Gastrocnemius medialis (tissue), 4 donors: ENCODE results near the gene RMND5A.

ENCODE experiments used
- POLR2A ChIP-seq, 2 donors: fragments of 450-650 bp; IDR thresholded peaks; one replicate each; pipeline ENCODE4 v1.6.1; 2017; ENCODE audit warnings: antibody characterized with exemption in 2 of 2, mild to moderate bottlenecking in 2 of 2, moderate library complexity in 2 of 2
- TF ChIP-seq, protein P1 (sequence below), 5 experiments: fragments of 450-650 bp in 3 of 5; fragments of 200-600 bp in 2 of 5; sonication (generic) in 2 of 5; IDR thresholded peaks in 4 of 5; conservative IDR thresholded peaks in 1 of 5; 1 replicate in 4 of 5; 2 replicates in 1 of 5; pipeline ENCODE4 v1.5.1; 2016 to 2019; ENCODE audit warnings: antibody characterized with exemption in 5 of 5, mild to moderate bottlenecking in 3 of 5, moderate library complexity in 3 of 5

DNA sequence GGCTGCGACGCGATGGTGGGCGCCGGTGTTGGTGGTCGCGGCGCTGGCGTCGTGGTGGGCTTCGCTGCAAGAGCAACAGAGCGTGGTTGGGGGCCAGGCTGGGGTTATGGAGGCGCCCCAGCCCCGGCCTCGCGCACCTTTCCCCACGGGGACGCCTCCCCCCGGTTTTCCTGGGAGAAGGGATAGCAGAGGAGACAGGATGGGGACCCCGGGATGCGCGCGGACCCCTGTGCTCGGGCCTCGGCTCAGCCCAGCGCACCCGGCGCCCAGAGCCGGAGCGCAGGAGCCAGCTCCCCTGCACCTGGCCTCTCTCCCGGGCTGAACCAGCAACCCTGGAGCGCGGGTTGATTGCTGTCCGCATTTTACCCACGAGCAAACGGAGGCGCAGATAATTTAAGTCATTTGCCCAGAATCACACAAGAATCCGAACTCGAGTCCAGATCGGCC, 69.6 kb downstream of the RMND5A start:
- TF ChIP-seq, protein P1, sequence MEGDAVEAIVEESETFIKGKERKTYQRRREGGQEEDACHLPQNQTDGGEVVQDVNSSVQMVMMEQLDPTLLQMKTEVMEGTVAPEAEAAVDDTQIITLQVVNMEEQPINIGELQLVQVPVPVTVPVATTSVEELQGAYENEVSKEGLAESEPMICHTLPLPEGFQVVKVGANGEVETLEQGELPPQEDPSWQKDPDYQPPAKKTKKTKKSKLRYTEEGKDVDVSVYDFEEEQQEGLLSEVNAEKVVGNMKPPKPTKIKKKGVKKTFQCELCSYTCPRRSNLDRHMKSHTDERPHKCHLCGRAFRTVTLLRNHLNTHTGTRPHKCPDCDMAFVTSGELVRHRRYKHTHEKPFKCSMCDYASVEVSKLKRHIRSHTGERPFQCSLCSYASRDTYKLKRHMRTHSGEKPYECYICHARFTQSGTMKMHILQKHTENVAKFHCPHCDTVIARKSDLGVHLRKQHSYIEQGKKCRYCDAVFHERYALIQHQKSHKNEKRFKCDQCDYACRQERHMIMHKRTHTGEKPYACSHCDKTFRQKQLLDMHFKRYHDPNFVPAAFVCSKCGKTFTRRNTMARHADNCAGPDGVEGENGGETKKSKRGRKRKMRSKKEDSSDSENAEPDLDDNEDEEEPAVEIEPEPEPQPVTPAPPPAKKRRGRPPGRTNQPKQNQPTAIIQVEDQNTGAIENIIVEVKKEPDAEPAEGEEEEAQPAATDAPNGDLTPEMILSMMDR (IDR thresholded peaks at IDR 0.05 in 4 of 5, conservative IDR thresholded peaks at IDR 0.05 in 1 of 5): no peak
- TF ChIP-seq POLR2A (IDR thresholded peaks at IDR 0.05): no peak
